NCI-H1105 (cell line): ENCODE data around the gene TNFRSF6B.

Experiments
- DNase-seq: peaks from one replicate; lab custom pipeline; 2025; lab: John Stamatoyannopoulos, UW

Gene TNFRSF6B

GRCh38 chr20:63686094-63686491, 10.4 kb upstream of the TNFRSF6B start:
- DNase-seq: no peak

- DNase-seq: no peak
Observed at GRCh38 chr20:63686492-63687321, 9.7 kb upstream of the TNFRSF6B start.

- DNase-seq: no peak
Observed at GRCh38 chr20:63687419-63688178, 8.9 kb upstream of the TNFRSF6B start.

GRCh38 chr20:63688228-63689045, 8.0 kb upstream of the TNFRSF6B start:
- no peak for DNase-seq

GRCh38 chr20:63689046-63690002, 7.1 kb upstream of the TNFRSF6B start:
- DNase-seq: no peak

GRCh38 chr20:63690003-63690897, 6.2 kb upstream of the TNFRSF6B start:
- no peak for DNase-seq

GRCh38 chr20:63690898-63691710, 5.3 kb upstream of the TNFRSF6B start:
- no peak for DNase-seq

- no peak for DNase-seq
Observed at GRCh38 chr20:63691711-63692435, 4.6 kb upstream of the TNFRSF6B start.

GRCh38 chr20:63692436-63693082, 3.9 kb upstream of the TNFRSF6B start:
- DNase-seq: no peak

- no peak for DNase-seq
Observed at GRCh38 chr20:63693083-63693732, 3.2 kb upstream of the TNFRSF6B start.

GRCh38 chr20:63693733-63694583, 2.5 kb upstream of the TNFRSF6B start:
- DNase-seq: no peak

GRCh38 chr20:63694584-63695423, 1.6 kb upstream of the TNFRSF6B start:
- DNase-seq: no peak

- no peak for DNase-seq
Observed at GRCh38 chr20:63695424-63696305, 787 bp upstream of the TNFRSF6B start.

GRCh38 chr20:63696306-63696627, 185 bp upstream of the TNFRSF6B start:
- DNase-seq: no peak

GRCh38 chr20:63697357-63697867, 960 bp downstream of the TNFRSF6B start:
- DNase-seq: no peak
